ENCODE measurements around the gene KDM4B. TPM values are rescaled to one million over a fixed set of nuclear protein-coding genes. Genes with fewer than 3 reads are reported as not detected.

KDM4B gene
- total and polyA plus RNA-seq, 4 donors: 17.1 to 49.5 (median 24.7) TPM

DNA sequence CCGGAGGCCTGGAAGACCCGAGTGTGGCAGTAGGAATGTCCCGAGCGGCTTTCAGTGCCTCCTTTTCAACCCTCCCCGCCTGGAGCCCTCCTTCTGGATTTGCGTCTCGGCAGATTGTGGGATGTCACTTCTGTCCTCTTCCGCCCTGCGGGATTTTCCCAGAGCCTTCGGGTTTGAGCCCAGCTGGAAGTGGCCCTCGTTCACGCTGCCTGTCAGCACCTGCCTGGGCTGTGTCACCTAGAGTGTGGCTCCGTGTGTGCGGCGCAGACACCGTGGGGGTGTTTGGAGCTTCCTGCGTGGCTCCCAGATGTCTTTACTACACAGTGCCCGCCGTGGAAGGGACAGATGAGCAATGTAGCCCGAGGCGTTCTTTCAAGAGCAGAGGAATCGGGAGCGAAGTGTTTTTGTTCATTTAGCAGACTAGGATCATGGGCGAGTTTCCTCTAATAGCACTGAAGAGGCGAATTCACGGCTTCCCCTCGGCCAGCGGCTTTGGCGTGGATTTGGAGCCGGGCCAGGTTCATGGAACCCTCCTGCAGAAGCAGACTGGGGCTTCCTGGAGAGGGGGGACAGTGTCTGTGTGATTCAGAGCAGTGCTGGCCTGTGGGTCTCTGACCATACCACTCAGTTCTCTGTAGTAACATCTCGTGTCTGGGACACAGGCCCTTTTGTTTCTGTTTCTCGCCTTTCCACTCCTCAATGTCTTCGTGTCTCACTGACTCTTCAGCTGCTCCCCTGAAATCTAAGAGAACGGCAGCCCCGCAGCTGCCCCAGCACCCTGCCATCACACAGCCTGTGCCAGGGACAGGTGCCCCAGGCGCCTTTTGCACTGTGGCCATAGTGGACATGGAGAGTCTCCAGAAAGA lies 68.0 kb downstream of the KDM4B start:
- Histone ChIP-seq H3K27me3 (ENCODE audit: control insufficient read depth in 3 of 3, insufficient read depth in 3 of 3, low read length in 2 of 3) (no peaks in the 10 kb centered on the region), H3K9ac (ENCODE audit: insufficient read depth in 1 of 2, low read length in 2 of 2) (no peak overlapping the region), H3K36me3 (ENCODE audit: control insufficient read depth in 4 of 4, insufficient read depth in 4 of 4, low read length in 4 of 4) (peaks cover 4 to 40% (median 16%) of the 10 kb centered on the region in 4 donors), H3K4me1 (ENCODE audit: control insufficient read depth in 5 of 5, insufficient read depth in 5 of 5, low read length in 5 of 5) (peaks cover 0 to 32% (median 4%) of the 10 kb centered on the region in 5 donors), H3K4me3 (no peak overlapping the region), H3K27ac (ENCODE audit: low read depth in 1 of 2, low read length in 1 of 2) (peak overlapping the region in 1 of 2 donors; percentile 33), H3K9me3 (ENCODE audit: control insufficient read depth in 4 of 4, insufficient read depth in 3 of 4, low read length in 3 of 4) (no peaks in the 10 kb centered on the region)
- DNase-seq (peak; percentile 60 to 77 (median 66)), ATAC-seq (ENCODE audit: insufficient read depth, low FRiP score) (no peak)
- TF ChIP-seq, protein P1, sequence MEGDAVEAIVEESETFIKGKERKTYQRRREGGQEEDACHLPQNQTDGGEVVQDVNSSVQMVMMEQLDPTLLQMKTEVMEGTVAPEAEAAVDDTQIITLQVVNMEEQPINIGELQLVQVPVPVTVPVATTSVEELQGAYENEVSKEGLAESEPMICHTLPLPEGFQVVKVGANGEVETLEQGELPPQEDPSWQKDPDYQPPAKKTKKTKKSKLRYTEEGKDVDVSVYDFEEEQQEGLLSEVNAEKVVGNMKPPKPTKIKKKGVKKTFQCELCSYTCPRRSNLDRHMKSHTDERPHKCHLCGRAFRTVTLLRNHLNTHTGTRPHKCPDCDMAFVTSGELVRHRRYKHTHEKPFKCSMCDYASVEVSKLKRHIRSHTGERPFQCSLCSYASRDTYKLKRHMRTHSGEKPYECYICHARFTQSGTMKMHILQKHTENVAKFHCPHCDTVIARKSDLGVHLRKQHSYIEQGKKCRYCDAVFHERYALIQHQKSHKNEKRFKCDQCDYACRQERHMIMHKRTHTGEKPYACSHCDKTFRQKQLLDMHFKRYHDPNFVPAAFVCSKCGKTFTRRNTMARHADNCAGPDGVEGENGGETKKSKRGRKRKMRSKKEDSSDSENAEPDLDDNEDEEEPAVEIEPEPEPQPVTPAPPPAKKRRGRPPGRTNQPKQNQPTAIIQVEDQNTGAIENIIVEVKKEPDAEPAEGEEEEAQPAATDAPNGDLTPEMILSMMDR (IDR thresholded peaks at IDR 0.05; ENCODE audit: control extremely low read depth, extremely low read depth): no peak
- WGBS, 2 donors: 58 to 65% methylated on average over 36 of the region's 36 CpGs

DNA sequence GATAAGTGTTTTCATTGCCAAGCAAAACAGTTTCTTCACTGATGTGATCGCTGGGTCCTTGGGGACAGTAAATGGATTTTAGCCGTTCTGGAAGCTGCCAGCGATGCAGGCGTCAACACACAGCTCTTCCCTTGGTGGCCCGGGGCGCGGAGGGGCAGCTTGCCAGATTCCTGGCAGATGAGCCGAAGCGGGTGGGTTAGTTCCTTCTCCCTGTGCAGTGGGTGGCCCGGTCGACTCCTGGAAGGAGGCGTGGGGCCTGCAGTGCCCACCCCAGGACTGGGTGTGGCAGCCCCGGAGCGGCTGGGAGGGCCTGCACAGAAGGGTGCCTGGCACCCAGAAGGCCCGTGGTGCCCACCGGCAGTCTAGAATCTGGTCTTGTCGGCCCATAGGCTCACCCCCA lies 69.0 kb downstream of the KDM4B start:
- Histone ChIP-seq H3K4me3 (no peak overlapping the region), H3K9me3 (ENCODE audit: control insufficient read depth in 4 of 4, insufficient read depth in 3 of 4, low read length in 3 of 4) (no peaks in the 10 kb centered on the region), H3K27me3 (ENCODE audit: control insufficient read depth in 3 of 3, insufficient read depth in 3 of 3, low read length in 2 of 3) (no peaks in the 10 kb centered on the region), H3K27ac (ENCODE audit: low read depth in 1 of 2, low read length in 1 of 2) (no peak overlapping the region), H3K36me3 (ENCODE audit: control insufficient read depth in 4 of 4, insufficient read depth in 4 of 4, low read length in 4 of 4) (peaks cover 4 to 43% (median 16%) of the 10 kb centered on the region in 4 donors), H3K4me1 (ENCODE audit: control insufficient read depth in 5 of 5, insufficient read depth in 5 of 5, low read length in 5 of 5) (peaks cover 0 to 32% (median 4%) of the 10 kb centered on the region in 5 donors), H3K9ac (ENCODE audit: insufficient read depth in 1 of 2, low read length in 2 of 2) (no peak overlapping the region)
- ATAC-seq (ENCODE audit: insufficient read depth, low FRiP score) (no peak), DNase-seq (no peak)
- TF ChIP-seq, protein P1 (IDR thresholded peaks at IDR 0.05; ENCODE audit: control extremely low read depth, extremely low read depth): no peak
- 80 to 86% methylated on average over 17 of the region's 17 CpGs for WGBS, 2 donors

DNA sequence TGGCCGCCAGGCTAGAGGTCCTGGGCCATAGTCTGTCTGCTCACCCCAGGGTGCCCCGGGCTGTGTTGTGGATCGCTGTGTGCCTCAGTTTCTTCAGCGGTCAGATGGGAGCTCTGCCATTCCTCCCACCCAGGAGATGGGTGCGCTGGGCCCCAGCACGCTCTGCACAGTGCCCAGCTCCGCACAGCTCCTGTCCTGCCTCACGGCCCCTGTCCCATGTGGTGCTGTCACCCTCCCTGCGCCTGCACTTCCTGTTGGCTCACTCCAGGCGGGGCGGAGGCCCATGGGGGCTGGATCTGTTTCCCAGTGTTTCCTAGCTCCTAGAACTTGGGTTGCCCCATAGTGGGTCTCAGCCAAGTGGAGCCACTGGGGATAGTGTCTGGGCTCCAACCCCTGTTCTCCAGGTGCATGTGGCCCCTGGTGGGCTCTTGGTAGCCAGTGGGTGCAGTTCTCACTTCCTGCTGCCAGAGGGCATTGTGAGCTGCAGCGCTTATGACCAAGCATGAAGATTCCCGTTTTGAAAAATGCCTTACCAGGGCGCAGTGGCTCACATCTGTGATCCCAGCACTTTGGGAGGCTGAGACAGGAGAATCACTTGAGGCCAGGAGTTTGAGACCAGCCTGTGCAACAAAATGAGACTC lies 69.8 kb downstream of the KDM4B start:
- 66 to 69% methylated on average over 14 of the region's 14 CpGs for WGBS, 2 donors
- H3K27ac ChIP-seq (ENCODE audit: low read depth in 1 of 2, low read length in 1 of 2): no peak overlapping the region
- H3K4me3 ChIP-seq: no peak overlapping the region

More for the DNA sequence above, 69.8 kb downstream of the KDM4B start:
- ATAC-seq (ENCODE audit: insufficient read depth, low FRiP score) (no peak), DNase-seq (no peak)
- Histone ChIP-seq H3K9me3 (ENCODE audit: control insufficient read depth in 4 of 4, insufficient read depth in 3 of 4, low read length in 3 of 4) (no peaks in the 10 kb centered on the region), H3K9ac (ENCODE audit: insufficient read depth in 1 of 2, low read length in 2 of 2) (no peak overlapping the region), H3K36me3 (ENCODE audit: control insufficient read depth in 4 of 4, insufficient read depth in 4 of 4, low read length in 4 of 4) (peaks cover 4 to 36% (median 11%) of the 10 kb centered on the region in 4 donors), H3K27me3 (ENCODE audit: control insufficient read depth in 3 of 3, insufficient read depth in 3 of 3, low read length in 2 of 3) (no peaks in the 10 kb centered on the region), H3K4me1 (ENCODE audit: control insufficient read depth in 5 of 5, insufficient read depth in 5 of 5, low read length in 5 of 5) (peaks cover 0 to 32% (median 4%) of the 10 kb centered on the region in 5 donors)
- TF ChIP-seq, protein P1 (IDR thresholded peaks at IDR 0.05; ENCODE audit: control extremely low read depth, extremely low read depth): peak; percentile 12
